HFFc6 (cell line): ENCODE data around the gene YDJC. TPM values are rescaled to one million over a fixed set of nuclear protein-coding genes. Genes with fewer than 3 reads are reported as not detected.

ENCODE experiments used
- DNase-seq: peaks from one replicate; pipeline ENCODE4 v3.0.0-alpha.2; 2018
- H3K27ac Mint-ChIP-seq: 2 replicates; pipeline ENCODE4 v1.8.0; 2020; ENCODE audit warnings: mild to moderate bottlenecking, mixed read lengths
- H3K27me3 Mint-ChIP-seq: 2 replicates; pipeline ENCODE4 v1.8.0; 2021; ENCODE audit warnings: mild to moderate bottlenecking, moderate library complexity, mixed read lengths; ENCODE audit not compliant: insufficient read depth
- H3K36me3 Mint-ChIP-seq: 2 replicates; pipeline ENCODE4 v1.8.0; 2021; ENCODE audit warnings: low read depth, mixed read lengths
- H3K4me1 Mint-ChIP-seq: 2 replicates; pipeline ENCODE4 v1.8.0; 2020; ENCODE audit warnings: low read depth, mixed read lengths
- H3K4me3 Mint-ChIP-seq: 2 replicates; pipeline ENCODE4 v1.8.0; 2020; ENCODE audit warnings: mild to moderate bottlenecking, moderate library complexity, mixed read lengths
- H3K9me3 Mint-ChIP-seq: 2 replicates; pipeline ENCODE4 v1.8.0; 2020; ENCODE audit warnings: mild to moderate bottlenecking, mixed read lengths
- total RNA-seq, 6 experiments: library from RNA; stranded (reverse); fragmentation: NEBNext Ultra II Directional; extraction: Animal tissue kit (Norgen Biotek cat#: 25700); gene quantifications; 2 replicates in 1 of 6; 3 replicates in 5 of 6; pipeline ENCODE4 v1.2.3, GENCODE V29; 2021
- TF ChIP-seq, protein P1 (sequence below): fragments of 200-600 bp; sonication (generic); IDR thresholded peaks from 2 replicates; pipeline ENCODE4 v1.5.0; 2021; ENCODE audit warnings: antibody characterized with exemption, mild to moderate bottlenecking

YDJC gene
- total RNA-seq, 6 experiments from 2014 or later: 18.6 to 29.5 (median 20.0) TPM

DNA sequence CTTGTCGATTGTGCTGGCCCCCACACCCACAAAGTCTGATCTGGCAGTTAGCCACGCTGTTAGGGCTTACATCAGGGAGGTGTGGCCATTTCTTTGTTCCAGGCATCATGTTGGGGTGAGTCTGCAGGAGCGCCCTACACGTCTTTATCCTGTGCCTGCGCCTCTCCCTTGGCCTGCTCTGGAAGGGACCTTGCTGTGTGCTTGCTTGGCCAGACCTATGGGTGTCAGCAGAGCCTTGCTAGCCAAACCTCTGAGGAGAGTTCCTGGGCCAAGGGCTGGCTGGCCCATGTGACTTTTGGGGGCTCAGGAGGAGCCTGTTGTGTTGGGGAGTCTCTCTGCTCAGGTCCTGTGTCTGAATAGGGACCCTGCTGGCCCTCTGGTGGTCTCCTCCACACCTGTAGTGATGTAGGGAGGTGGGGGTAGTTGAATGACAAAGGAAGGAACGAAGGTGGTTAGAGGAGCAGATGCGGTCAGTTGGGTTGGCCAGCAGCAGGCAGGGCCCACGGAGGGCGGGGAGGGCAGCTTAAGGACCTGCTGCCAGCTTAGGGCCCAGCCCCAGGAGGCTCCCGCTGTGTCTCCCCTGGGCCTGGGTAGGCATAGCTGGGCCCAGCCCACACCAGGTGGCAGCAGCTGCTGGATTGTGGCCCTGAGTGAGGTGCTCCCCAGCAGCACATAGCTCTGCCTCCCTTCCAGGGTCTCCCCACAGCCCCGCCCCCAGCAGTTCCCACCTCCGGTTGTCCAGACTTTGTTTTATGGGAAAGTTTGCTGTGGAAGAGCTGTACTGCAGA, 43.9 kb upstream of the YDJC start:
- Mint-ChIP-seq H3K36me3 (peaks cover 14% of the 10 kb centered on the region), H3K4me1 (no peaks in the 10 kb centered on the region), H3K27ac (no peak overlapping the region; the same call in 1 of the 2 replicates), H3K4me3 (no peak overlapping the region), H3K27me3 (peaks cover 3% of the 10 kb centered on the region), H3K9me3 (no peaks in the 10 kb centered on the region)
- TF ChIP-seq, protein P1, sequence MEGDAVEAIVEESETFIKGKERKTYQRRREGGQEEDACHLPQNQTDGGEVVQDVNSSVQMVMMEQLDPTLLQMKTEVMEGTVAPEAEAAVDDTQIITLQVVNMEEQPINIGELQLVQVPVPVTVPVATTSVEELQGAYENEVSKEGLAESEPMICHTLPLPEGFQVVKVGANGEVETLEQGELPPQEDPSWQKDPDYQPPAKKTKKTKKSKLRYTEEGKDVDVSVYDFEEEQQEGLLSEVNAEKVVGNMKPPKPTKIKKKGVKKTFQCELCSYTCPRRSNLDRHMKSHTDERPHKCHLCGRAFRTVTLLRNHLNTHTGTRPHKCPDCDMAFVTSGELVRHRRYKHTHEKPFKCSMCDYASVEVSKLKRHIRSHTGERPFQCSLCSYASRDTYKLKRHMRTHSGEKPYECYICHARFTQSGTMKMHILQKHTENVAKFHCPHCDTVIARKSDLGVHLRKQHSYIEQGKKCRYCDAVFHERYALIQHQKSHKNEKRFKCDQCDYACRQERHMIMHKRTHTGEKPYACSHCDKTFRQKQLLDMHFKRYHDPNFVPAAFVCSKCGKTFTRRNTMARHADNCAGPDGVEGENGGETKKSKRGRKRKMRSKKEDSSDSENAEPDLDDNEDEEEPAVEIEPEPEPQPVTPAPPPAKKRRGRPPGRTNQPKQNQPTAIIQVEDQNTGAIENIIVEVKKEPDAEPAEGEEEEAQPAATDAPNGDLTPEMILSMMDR: no peak
- DNase-seq: no peak

DNA sequence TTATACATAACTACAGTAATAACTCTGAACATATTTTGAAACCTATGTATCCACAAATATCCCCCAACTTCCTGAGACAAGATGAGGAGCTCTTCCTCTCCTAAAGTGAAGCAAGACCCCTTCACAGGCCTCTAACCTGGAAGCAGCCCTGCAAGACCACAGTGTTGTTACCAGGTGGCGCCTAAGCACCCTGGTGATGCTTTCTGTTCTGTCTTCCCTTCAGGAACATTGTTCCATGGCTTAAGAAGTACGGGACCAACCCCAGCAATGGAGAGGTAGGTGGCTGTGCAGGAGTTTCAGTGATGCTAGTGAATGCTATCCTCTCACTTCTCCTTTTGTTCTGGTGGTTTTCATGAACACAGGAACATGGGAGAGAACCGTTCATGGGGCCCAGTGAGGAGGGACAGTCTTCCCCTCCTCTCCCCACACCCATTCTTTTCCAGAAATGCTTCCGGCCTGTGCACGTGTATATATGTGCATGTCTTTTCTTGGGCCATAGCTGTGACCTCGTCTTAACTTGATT, 42.3 kb upstream of the YDJC start:
- H3K4me3 Mint-ChIP-seq: no peak overlapping the region
- TF ChIP-seq, protein P1: no peak

DNA sequence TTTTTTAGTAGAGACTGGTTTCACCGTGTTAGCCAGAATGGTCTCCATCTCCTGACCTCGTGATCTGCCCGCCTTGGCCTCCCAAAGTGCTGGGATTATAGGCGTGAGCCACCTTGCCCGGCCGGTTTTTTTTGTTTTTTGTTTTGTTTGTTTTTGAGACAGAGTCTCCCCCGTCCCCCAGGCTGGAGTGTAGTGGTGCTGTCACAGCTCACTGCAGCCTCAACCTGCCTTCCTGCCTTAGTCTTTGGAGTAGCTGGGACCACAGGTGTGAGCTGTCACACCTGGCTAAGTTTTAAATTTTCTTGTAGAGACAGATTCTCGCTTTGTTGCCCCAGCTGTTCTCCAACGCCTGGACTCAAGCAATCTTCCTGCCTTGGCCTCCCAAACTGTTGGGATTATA, 39.2 kb upstream of the YDJC start:
- DNase-seq: no peak
- Mint-ChIP-seq H3K27me3 (peaks cover 11% of the 10 kb centered on the region), H3K36me3 (peaks cover 5% of the 10 kb centered on the region), H3K27ac (peak overlapping the region; percentile 43; the same call in 1 of the 2 replicates), H3K4me3 (no peak overlapping the region), H3K4me1 (peaks cover 18% of the 10 kb centered on the region), H3K9me3 (no peaks in the 10 kb centered on the region)
- TF ChIP-seq, protein P1: no peak

More for the DNA sequence above, 42.3 kb upstream of the YDJC start:
- peaks cover 15% of the 10 kb centered on the region for H3K36me3 Mint-ChIP-seq
- H3K27me3 Mint-ChIP-seq: peaks cover 6% of the 10 kb centered on the region
- peaks cover 5% of the 10 kb centered on the region for H3K4me1 Mint-ChIP-seq
- no peak overlapping the region for H3K27ac Mint-ChIP-seq
- no peaks in the 10 kb centered on the region for H3K9me3 Mint-ChIP-seq
- no peak for DNase-seq

DNA sequence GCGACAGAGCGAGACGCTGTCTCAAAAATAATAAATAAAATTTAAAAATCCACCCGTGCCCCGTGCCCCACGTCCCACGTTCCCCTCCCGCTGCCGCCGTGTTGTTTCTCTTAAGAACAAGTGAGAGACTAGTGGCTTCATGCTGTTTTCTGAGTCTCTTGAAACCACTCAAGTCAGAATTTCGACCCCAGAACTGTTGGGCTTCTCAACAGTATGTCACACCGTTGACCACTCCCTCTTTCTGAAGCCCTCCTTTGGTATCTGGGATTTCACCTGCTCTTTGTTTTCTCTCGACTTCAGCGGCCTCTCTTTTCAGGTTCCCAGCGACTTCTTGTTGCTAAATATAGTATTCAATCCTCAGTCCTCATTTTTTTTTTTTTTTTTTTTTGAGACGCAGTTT, 37.0 kb upstream of the YDJC start:
- peaks cover 5% of the 10 kb centered on the region for H3K36me3 Mint-ChIP-seq
- H3K4me1 Mint-ChIP-seq: peaks cover 18% of the 10 kb centered on the region
- TF ChIP-seq, protein P1: no peak
- H3K27me3 Mint-ChIP-seq: peaks cover 11% of the 10 kb centered on the region
- no peaks in the 10 kb centered on the region for H3K9me3 Mint-ChIP-seq
- peak overlapping the region; percentile 96 for H3K27ac Mint-ChIP-seq
- DNase-seq: no peak
- H3K4me3 Mint-ChIP-seq: peak overlapping the region; percentile 98

DNA sequence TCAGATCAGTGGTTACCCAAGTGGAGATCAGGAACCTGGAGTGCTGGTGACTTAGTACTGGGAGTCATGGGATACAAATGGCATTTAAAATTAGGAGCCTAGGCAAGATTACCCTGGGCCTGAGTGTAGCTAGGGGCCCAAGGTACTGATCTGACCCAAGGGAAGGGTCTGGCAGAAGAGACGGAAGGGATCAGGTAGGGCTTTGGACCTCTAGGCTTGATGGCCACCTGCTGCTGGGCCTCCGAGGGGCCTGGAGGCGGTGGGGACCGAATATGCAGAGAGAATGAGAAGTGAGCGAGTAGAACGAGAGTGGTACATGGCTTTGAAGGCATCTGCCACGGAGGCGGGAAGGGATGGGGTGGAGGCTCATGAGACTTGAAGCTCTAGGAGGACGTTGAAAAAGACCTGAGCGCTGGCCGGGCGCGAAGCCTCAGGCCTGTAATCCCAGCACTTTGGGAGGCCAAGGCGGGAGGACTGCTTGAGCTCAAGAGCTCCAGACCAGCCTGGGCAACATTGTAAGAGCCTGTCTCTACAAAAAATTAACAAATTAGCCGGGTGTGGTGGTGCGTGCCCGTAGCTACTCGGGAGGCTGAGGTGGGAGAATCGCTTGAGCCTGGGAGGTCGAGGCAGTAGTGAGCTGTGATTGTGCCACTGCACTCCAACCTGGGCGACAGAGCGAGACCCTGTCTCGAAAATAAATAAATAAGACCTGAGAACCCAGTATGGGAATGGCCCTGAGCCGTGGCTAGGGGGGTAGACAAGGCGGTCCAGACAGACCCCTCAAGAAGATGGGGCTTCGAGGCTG, 35.4 kb upstream of the YDJC start:
- H3K4me1 Mint-ChIP-seq: peaks cover 18% of the 10 kb centered on the region
- peaks cover 5% of the 10 kb centered on the region for H3K36me3 Mint-ChIP-seq
- H3K9me3 Mint-ChIP-seq: no peaks in the 10 kb centered on the region
- TF ChIP-seq, protein P1: no peak
- H3K4me3 Mint-ChIP-seq: peak overlapping the region; percentile 98
- H3K27me3 Mint-ChIP-seq: peaks cover 13% of the 10 kb centered on the region
- H3K27ac Mint-ChIP-seq: peak overlapping the region; percentile 96
- no peak for DNase-seq
